Transverse colon (tissue), 4 donors: ENCODE results near the gene MMP14. TPM values are rescaled to one million over a fixed set of nuclear protein-coding genes. Genes with fewer than 3 reads are reported as not detected.

Source experiments
- DNase-seq: peaks from one replicate; pipeline ENCODE4 v3.0.0-alpha.2; 2019
- H3K27ac ChIP-seq, 4 donors: fragments of 200-600 bp; sonication (generic); 2 replicates each; pipeline ENCODE4 v1.5.1; 2016 to 2018; ENCODE audit warnings: inconsistent platforms in 4 of 4
- H3K27me3 ChIP-seq: fragments of 200-600 bp; sonication (generic); 2 replicates; pipeline ENCODE4 v1.5.1; 2017; ENCODE audit warnings: inconsistent platforms
- H3K36me3 ChIP-seq, 4 donors: fragments of 200-600 bp; sonication (generic); 2 replicates each; pipeline ENCODE4 v1.5.1; 2017 to 2019; ENCODE audit warnings: inconsistent platforms in 4 of 4
- H3K4me1 ChIP-seq, 4 donors: fragments of 200-600 bp; sonication (generic); 2 replicates each; pipeline ENCODE4 v1.5.1; 2017 to 2020; ENCODE audit warnings: inconsistent platforms in 4 of 4
- H3K4me3 ChIP-seq, 4 donors: fragments of 200-600 bp; sonication (generic); 1 replicate in 1 of 4; 2 replicates in 3 of 4; pipeline versions ENCODE4 v1.5.1 to v1.6.1; 2017 to 2019; ENCODE audit warnings: inconsistent platforms in 4 of 4
- H3K9me3 ChIP-seq, 2 donors: fragments of 200-600 bp; sonication (generic); 2 replicates each; pipeline ENCODE4 v1.5.1; 2017 to 2019; ENCODE audit warnings: inconsistent platforms in 2 of 2
- CTCF ChIP-seq, 5 experiments: fragments of 200-600 bp in 3 of 5; fragments of 450-650 bp in 2 of 5; sonication (generic) in 3 of 5; IDR thresholded peaks; 1 replicate in 2 of 5; 2 replicates in 3 of 5; pipeline ENCODE4 v1.5.1; 2016 to 2017; ENCODE audit warnings: antibody characterized with exemption in 5 of 5, inconsistent platforms in 3 of 5, mild to moderate bottlenecking in 2 of 5, moderate library complexity in 1 of 5
- EP300 ChIP-seq: sonication (generic); formaldehyde crosslinking; IDR thresholded peaks from one replicate; pipeline ENCODE4 v1.6.1; 2017; ENCODE audit warnings: antibody characterized with exemption, low read depth
- POLR2A ChIP-seq: fragments of 450-650 bp; IDR thresholded peaks from one replicate; pipeline ENCODE4 v1.6.1; 2016; ENCODE audit warnings: antibody characterized with exemption, mild to moderate bottlenecking, moderate library complexity
- POLR2AphosphoS5 ChIP-seq, 3 donors: sonication (generic); formaldehyde crosslinking; IDR thresholded peaks; one replicate each; pipeline ENCODE4 v1.6.1; 2016; ENCODE audit warnings: antibody characterized with exemption in 3 of 3
- WGBS, 2 donors: methylation state at CpG; one replicate each; pipeline ENCODE4 v1.1.5; 2018; ENCODE audit warnings: low coverage in 1 of 2; 5-methylcytosine and 5-hydroxymethylcytosine counted together
- in situ Hi-C, 4 donors: fragments of 200-750 bp; cut with MboI; loops; one replicate each; pipeline versions ENCODE4 v1.15.0 to v1.15.1; 2017; ENCODE audit warnings: low sequenced_read_pairs in 3 of 4, low pct_ligation_motif_present in 1 of 4, low pct_unique_long_range_greater_than_20kb in 1 of 4
- intact Hi-C: fragments of 100-400 bp; cut with DNase I; formaldehyde crosslinking; loops from one replicate; pipeline ENCODE4 v1.15.1; 2023; ENCODE audit warnings: low total_unique reads
- total RNA-seq, 4 donors: library from RNA; depleted of rRNA; stranded (reverse); fragments of >200 nt; gene quantifications; one replicate each; pipeline ENCODE4 v1.1.0, GENCODE V29; 2016

The MMP14 gene
- total RNA-seq, 4 donors from 2014 or later = 59.5 to 91.6 (median 73.1) TPM

- TF ChIP-seq CTCF (IDR thresholded peaks at IDR 0.05) (peak in 3 of 5 experiments; percentile 3 to 41 (median 15)), POLR2A (peak; percentile 60), EP300 (no peak), POLR2AphosphoS5 (IDR thresholded peaks at IDR 0.05) (peak in 1 of 3 donors; percentile 7)
- peak; percentile 87 for DNase-seq
- Histone ChIP-seq H3K9me3 (no peaks in the 10 kb centered on the region), H3K4me1 (peaks cover 13 to 44% (median 15%) of the 10 kb centered on the region in 4 donors), H3K36me3 (no peaks in the 10 kb centered on the region), H3K27ac (peak overlapping the region; percentile 82 to 88 (median 88)), H3K4me3 (peak overlapping the region; percentile 45 to 65 (median 51)), H3K27me3 (no peaks in the 10 kb centered on the region)
- WGBS, 2 donors = 8 to 11% methylated on average over 5 to 29 of the region's 77 CpGs
- intact Hi-C loops = no loop called here
- in situ Hi-C loops = no loop called here
Observed at GRCh38 chr14:22886500-22887259, 50.3 kb downstream of the MMP14 start.

- TF ChIP-seq POLR2AphosphoS5 (IDR thresholded peaks at IDR 0.05) = peak in 1 of 3 donors; percentile 19
- no peak for TF ChIP-seq CTCF (IDR thresholded peaks at IDR 0.05)
- 0 to 24% methylated on average over 4 to 11 of the region's 11 CpGs for WGBS, 2 donors
- intact Hi-C loops = no loop called here
- peaks cover 13 to 40% (median 13%) of the 10 kb centered on the region in 4 donors for H3K4me1 ChIP-seq
- no peaks in the 10 kb centered on the region for H3K36me3 ChIP-seq
- peak overlapping the region; percentile 82 to 88 (median 88) for H3K27ac ChIP-seq
- no peaks in the 10 kb centered on the region for H3K27me3 ChIP-seq
- in situ Hi-C loops = no loop called here
- no peaks in the 10 kb centered on the region for H3K9me3 ChIP-seq
- peak; percentile 78 for DNase-seq
- peak overlapping the region; percentile 45 to 65 (median 51) for H3K4me3 ChIP-seq
Observed at GRCh38 chr14:22887260-22887989, 51.0 kb downstream of the MMP14 start.

GRCh38 chr14:22887990-22888378, 51.6 kb downstream of the MMP14 start:
- TF ChIP-seq EP300 (no peak), POLR2AphosphoS5 (IDR thresholded peaks at IDR 0.05) (no peak), POLR2A (no peak), CTCF (IDR thresholded peaks at IDR 0.05) (no peak)
- peak; percentile 62 for DNase-seq
- Histone ChIP-seq H3K4me3 (peak overlapping the region in 1 of 4 donors; percentile 65), H3K27me3 (no peaks in the 10 kb centered on the region), H3K9me3 (no peaks in the 10 kb centered on the region), H3K4me1 (peaks cover 9 to 35% (median 10%) of the 10 kb centered on the region in 4 donors), H3K27ac (peak overlapping the region; percentile 82 to 88 (median 88)), H3K36me3 (no peaks in the 10 kb centered on the region)
- intact Hi-C loops = no loop called here
- in situ Hi-C loops = no loop called here
- 76% methylated on average over 2 of the region's 5 CpGs; no CpG with 5 or more reads in 1 of the 2 donors for WGBS, 2 donors

- peaks cover 5 to 31% (median 10%) of the 10 kb centered on the region in 4 donors for H3K4me1 ChIP-seq
- 49 to 80% methylated on average over 1 to 4 of the region's 4 CpGs for WGBS, 2 donors
- peak overlapping the region in 2 of 4 donors; percentile 88 for H3K27ac ChIP-seq
- in situ Hi-C loops (no loop called here), intact Hi-C loops (no loop called here)
- no peak for TF ChIP-seq CTCF (IDR thresholded peaks at IDR 0.05)
- TF ChIP-seq POLR2AphosphoS5 (IDR thresholded peaks at IDR 0.05) = no peak
- no peak for TF ChIP-seq EP300
- TF ChIP-seq POLR2A = no peak
- no peak overlapping the region for H3K4me3 ChIP-seq
- H3K36me3 ChIP-seq = no peaks in the 10 kb centered on the region
- H3K27me3 ChIP-seq = no peaks in the 10 kb centered on the region
- no peaks in the 10 kb centered on the region for H3K9me3 ChIP-seq
- DNase-seq = no peak
Observed at GRCh38 chr14:22888662-22889061, 52.3 kb downstream of the MMP14 start.
